ENCODE results near the gene RAMP1.

Gene RAMP1

DNA sequence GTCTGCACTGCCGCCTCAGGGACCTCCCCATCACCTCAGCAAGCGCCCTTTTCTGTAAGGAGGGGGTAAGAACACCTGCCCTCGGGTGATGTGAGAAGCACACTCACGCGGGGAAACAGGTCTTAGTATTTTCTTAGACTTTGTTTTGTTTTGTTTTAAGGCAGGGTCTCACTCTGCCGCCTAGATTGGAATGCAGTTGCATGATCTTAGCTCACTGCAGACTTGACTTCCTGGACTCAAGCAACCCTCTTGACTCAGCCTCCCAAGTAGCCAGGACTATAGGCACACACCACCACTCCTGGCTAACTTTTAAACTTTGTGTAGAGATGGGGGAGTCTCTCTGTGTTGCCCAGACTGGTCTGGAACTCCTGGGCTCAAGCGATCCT is 37.1 kb downstream of the RAMP1 start:
- no peak for DNase-seq

DNA sequence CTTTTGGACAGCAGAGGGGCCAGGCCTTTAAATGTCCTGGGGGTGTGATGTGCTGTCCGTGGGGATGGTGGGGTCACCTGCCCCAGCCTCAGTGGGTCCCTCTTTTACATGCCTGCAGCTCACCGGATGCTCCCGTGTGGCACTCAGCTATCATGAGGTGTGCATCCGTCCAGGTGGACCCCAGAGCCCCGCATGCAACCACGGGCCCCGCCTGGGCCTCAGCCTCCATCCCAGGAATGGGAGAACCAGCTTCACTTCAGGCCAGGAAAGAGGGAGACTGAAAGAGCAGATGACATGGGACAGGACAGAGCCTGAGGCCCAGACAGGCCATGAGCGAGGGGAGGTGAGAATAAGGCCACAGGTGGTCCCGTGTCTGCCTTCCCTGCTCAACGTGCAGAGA is 37.5 kb downstream of the RAMP1 start:
- DNase-seq = no peak

DNA sequence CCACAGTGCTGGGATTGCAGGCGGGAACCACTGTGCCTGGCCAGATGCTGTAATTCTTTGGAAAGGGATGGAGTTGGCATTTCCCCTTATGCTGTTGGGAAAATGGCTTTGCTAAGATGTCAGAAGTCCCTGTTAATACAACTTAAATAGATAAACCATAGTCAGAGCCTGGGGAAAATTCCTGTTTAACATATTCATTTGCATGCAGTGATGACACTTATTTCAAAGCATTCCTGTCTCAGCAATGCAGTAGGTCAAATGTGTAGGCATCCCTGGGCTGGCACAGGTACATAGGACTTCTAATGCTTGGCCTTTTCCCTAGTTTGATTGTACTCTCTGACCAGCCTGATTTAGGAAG is 38.6 kb downstream of the RAMP1 start:
- no peak for DNase-seq

DNA sequence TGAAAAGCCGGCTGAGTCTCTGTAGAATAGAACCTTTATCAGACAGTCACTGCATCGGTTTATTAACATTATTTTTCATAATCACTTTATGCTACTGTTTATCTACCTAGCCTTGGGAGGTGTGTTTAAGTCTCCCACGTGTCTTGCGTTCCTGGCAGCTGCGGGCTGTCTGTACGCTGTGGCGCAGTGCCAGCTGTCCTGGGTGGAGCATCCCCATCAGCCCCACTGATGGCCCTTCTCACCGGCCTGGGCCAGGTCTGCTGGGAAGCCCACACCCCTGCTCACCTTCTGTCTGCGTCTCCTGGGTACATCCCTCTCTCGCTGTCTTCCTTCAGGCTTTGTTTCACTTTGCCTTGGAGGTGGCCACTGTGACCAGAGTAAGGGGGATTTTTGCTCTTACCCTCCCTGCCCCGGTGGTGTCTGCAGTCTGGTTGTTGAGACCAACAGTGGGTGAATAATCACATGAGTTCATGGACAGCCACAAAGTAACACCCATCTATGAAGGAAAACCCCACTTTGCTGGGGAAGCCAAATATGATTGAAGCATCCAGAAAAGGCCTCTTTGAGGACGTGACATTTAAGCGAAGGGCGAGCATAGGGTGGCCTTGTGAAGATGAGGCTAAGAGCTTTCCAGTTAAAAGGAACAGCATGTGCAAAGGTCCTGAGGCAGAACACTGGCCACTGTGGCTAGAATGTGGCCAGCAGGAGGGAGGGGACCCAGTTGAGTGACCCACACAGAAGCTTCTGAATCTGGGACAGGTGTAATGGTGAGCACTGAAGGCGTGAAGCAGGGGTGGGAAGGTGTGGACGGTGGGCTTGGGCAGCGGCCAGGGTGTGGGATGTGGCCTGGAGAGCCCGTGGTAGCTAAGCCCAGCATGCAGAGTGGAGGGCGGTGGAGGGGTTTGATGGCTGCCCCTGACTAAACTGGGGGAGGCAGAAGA is 41.7 kb downstream of the RAMP1 start:
- no peak for DNase-seq

DNA sequence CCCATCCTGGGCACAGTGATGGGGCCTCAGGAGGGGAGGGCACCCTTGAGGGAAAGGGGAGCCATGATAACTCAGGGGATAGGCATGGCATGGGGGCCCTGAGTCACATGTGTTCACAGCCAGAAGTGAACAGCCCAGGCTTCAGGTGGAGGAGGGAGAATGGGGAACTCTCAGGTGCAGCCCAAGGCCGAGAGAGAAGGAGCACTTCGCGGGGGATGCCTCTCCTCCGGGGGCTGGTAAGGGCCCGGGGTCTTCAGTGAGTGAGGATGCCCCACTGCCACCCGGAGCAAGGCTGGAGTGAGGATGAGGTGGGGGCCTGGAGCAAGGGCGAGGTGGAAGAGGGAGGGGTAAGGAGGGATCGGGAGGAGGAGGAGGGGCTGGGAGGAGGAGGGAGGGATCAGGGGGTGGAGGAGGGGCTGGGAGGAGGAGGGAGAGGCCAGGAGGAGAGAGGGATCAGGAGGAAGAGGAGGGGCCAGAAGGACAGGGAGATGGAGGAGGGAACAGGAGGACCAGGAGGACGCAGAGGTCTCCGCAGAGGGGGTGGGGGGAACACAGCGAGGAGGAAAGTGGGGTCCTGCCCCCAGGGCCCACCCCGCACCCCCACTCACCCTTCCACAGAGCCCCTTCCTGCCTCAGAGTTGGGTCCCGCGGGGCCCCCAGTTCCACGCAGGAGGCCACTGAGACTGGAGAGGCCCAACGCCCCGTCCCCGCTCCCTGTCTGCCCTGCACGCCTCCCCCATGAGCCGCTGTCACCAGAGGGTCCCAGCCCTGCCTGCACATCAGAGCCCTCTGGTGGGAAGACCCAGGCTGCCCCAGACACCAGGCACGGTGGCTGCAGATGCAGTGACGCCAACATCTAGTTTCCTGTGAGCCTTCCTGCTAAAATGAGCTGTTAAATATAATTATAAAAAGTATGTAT is 42.8 kb downstream of the RAMP1 start:
- DNase-seq = no peak

DNA sequence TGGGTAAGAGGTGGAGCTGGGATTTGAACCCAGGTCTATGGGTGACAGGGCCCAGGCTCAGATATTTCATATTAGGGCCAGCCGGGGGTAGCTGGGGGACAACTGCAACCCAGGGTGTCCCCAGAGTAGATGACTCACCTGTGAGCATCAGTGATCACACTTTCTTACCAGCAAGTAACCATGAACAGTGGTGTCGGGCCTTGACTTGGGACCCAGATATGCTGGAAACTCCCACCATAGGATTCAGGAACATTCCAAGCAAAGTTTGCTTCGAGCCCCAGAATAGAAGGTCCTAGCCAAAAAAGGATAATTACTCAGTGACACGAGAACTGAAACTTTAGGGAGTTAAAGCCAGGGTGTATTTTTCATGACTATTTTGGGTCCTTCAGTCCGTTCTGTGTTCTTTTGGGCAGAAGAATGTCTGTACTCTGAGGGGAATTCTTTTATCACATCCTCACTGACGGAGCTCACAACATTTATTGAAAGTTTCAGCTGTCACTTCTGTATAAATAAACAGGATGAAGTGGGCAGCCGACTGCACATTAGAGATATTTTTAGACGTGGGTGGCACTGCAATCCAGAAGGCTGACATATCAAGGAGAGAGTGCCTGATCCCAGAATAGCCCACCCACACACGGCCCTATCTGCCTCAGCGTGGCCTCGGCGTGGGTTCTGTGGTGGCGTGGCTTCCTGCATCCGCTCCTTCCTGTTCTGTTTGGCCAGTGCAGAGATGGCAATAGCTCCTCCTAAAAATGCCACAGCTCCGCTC is 45.6 kb downstream of the RAMP1 start:
- no peak for DNase-seq

DNA sequence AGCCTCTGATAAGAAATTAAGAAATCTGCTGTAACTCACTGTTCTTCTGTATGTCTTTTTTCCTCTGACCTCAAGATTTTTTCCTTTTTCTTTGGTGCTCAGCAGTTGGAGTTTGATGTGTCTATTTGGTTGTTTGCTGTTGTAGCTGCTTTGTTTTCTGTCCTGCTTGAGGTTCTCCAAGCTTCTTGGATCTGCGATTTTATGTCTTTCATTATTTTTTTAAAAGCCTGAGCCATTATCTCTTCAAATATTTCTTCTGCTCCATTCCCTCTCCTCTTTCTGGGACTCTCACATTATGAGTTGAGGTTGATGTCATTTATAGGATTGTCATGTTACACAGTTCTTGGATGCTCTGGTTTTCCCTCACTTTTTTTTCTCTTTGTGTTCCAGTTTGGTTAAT is 47.7 kb downstream of the RAMP1 start:
- no peak for DNase-seq

DNA sequence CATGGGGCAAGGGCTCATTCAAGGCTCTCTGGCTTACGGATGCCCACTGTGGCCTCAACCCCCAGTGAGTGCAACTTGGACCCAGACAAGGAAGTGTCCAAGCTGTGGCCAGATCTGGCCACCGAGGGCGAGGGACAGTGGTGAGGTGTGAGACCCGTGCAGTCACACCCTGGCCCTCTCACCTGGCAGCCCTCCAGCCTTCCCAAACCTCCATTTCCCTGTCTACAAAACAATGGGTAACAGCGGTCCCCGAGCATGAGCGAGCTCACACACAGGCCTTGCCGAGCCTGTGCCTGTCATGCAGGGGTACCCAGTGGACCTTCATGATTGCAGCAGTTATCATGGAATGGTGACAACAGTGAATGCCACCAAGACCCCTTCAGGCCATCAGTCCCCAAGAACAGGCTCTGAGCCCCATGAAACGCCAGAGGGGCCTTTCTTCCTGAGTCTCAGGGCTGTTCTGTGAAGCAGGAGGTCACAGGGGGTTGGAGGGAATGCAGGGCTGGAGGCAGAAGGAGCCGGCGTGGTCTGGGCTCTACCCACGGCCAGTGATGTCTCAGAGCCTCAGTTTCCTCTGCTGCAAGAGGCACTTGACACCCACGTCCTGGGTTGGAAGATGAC is 49.8 kb downstream of the RAMP1 start:
- no peak for DNase-seq

DNA sequence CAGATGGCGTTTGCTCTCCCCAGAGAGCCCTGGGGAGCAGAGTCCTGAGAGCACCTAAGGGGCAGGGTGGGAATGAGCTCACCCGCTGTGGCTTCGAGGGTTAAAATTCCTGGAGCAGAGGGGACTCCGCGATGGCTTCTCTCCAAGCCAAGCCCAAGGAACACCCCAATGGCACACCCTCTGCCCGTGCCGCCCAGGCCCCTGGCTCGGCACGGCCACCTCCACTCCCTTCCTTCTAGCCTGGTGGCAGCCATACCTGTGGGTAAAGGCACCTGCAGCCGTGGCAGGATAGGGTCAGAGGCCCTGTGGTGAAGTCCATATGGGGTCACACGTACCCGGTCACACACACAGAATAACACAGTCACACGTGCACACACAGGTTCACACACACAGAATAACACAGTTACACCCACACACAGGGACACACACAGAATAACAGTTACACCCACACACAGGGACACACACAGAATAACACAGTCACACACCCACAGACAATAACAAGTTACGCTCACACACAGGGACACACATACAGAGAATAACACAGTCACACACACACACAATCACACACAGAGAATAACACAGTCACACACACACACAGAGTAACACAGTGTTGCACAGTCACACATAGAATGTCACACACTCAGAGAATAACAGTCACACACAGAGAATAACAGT is 50.5 kb downstream of the RAMP1 start:
- no peak for DNase-seq

DNA sequence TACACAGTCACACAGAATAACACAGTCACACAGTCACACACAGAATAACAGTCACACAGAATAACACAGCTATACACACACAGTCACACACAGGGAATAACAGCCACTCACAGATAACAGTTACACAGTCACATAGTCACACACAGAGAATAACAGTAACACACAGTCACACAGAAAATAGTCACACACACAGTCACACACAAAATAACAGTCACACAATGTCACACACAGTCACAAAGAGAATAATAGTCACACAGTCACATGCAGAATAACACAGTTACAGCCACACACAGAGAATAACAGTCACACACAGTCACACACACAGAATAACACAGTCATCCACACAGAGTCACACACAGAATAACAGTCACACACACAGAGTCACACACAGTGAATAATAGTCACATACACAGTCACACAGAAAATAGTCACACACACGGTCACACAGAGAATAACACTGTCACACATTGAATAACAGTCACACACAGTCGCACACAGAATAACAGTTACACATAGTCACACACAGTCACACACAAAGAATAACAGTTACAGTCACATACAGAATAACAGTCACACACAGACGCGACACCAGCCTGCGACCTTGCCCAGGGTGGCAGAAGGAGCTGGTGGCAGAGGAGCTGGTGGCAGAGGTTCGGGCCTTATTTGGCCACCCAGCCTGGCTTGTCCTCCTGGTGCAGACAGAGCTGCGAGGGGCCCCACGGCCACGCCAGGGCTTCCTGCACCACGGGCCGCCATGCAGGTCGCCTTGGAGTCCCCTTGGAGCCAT is 51.3 kb downstream of the RAMP1 start:
- no peak for DNase-seq

DNA sequence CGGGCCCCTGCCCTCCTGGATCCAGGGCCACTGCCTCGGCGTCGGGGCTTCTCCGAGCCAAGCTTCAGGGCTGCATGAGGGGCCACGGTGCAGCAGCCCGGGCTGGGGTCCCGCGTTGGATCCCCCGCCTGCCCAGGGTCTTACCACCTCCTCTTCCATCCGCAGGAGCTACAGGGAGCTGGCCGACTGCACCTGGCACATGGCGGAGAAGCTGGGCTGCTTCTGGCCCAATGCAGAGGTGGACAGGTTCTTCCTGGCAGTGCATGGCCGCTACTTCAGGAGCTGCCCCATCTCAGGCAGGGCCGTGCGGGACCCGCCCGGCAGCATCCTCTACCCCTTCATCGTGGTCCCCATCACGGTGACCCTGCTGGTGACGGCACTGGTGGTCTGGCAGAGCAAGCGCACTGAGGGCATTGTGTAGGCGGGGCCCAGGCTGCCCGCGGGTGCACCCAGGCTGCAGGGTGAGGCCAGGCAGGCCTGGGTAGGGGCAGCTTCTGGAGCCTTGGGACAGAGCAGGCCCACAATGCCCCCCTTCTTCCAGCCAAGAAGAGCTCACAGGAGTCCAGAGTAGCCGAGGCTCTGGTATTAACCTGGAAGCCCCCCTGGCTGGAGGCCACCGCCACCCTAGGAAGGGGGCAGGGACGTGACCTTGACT is 52.1 kb downstream of the RAMP1 start:
- DNase-seq = no peak

DNA sequence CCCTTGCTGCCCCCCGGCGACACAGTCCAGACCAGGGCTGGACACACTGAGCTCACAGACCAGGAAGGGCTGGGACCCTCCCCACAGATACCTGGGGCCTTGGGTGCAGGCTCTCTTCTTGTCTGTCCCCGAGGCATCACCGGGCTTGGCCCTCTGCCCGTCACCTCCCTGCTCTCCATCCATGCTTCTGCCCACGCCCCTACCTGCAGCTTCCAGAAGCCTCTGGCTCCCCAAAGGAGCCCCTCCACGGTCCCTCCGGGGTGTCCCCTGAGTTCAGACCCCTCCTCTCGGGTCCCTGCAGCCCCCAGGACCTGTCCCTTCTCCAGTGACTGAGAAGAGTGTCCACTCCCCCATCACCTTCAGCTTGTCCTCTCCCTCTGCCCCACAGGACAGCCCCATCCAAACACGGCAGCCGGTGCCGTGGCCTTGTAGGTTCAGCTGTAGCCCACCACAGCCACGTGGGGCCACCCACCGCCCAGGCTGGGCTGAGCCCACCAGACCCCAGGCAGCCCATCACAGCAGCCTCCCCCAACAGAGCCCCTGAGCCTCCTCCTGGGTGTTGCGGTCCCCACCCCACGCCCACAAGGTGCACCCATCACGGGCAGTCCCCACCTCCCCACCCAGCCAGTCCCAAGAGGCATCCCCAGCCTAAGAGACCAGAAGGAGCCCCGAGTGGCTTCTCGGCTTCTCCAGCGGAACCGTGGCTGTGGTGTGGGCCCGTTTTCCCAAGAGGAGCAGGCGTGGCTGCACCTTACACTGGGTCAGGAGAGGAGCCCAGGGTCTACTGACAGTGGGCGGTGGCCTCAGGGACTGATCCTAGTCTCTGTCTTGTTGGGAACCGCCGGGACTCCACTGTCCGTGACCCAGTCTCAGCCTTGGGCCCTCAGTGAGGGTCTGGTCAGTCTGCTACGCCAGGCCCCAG is 53.1 kb downstream of the RAMP1 start:
- DNase-seq = no peak

DNA sequence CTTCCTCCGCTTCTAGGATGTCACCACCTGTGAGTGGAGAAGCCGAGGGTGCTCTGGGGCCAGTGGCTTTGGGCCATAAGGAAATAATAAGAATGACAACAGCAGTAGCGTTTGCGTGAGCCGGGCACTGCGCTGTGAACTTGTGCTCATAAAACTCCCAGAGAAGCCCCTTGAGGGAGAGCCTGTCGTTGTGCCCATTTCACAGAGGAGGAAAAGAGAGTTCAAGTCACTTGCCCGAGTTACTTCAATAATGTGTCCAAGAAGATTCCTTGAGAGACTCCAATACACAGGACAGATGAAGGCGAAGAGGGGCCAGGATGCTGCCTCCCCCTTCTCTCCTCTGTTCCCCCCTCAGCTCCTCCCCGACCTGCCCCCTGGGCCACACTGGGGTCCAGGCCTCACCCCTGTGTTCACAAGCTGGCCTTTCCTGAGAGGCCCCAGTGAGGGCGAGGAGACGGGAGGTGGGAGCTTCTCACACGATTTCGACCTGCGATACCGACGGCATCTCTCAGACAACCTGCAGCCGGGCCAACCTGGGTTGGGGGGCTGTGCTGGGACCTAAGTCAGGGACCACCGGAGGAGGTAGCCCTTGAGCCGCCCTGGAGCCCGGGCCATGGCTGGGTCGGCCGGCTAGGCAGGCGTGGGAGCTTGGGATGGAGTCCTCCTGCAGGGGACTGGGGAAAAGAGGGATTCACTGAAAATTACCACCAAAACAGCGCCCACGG is 53.9 kb downstream of the RAMP1 start:
- DNase-seq = no peak

DNA sequence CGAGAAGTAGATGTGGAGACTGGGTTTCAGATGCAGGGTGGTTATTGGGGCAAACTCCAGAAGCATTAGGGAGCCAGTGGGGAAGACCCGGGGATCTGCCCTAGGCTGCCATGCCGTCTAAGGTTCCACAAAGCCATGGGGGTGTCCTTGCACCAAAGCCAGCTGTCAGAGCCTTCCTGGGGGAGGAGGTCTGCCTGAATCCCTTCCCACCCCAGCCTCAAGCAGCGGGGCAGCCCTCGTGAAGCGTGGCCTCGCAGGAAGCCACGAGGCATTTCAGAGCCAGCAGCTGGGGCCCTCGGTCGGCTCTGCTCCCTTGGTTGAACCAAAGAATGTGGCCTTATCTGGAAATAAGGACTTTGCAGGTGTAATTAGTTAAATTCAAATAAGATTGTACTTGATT is 56.2 kb downstream of the RAMP1 start:
- DNase-seq = no peak

DNA sequence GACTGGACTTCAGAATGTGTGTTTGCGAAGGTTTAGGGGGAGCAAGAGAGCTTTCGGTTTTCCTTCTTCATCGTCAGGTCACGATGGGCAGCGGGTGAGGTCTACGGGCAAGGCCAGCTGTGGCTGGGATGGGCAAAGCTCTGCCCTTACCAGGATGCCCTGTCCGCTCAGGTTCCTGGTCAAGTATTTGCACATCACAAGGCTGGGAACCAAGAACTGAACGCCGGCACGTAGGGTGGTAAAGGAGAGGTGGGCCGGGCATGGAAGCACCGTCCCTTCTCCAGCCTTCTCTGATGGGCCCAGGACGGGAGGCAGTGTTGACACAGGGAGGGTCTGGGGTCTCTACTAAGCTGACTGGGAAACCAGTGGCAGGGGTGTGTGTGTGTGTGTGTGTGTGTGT is 56.9 kb downstream of the RAMP1 start:
- DNase-seq = no peak

DNA sequence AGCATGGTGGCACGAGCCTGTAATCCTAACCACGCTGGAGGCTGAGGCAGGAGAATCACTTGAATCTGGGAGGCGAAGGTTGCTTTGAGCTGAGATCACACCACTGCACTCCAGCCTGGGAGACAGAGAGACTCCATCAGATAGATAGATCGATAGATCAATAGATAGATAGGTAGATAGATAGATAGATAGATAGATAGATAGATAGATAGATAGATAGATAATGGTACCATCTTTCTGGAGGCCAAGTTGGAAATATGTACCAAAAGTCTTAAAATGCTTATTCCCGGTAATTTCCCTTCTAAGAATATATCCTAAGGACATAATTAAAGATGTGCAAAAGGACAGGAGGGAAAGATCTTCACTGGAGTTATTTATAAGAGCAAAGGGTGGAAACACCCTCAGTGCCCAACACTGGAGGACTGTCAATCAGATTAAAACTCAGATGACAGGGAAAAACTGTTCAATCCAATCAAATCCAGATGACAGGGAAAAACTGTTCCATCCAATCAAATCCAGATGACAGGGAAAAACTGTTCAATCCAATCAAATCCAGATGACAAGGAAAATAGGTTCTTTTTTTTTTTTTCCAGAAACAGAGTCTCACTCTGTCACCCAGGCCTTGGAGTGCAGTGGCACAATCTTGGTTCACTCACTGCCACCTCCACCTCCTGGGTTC is 58.4 kb downstream of the RAMP1 start:
- no peak for DNase-seq

DNA sequence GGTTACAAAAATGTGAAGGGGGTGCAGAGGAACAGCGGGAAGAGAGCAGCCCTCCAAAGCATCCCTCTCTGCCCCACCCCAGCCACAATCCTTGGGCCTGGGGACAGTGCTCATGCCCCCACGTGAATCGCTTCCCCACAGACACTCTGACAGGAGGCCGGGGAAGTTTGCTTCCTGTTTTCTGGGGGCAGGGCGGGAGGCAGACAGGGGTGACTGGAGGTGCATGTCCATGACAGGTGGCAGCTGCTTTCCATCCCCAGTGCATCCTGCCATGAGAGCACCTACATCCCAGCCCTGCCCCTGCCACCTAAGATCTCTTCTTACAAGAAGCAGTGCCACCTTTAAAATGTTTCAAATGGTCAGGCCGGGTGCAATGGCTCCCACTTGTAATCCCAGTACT is 60.2 kb downstream of the RAMP1 start:
- no peak for DNase-seq

DNA sequence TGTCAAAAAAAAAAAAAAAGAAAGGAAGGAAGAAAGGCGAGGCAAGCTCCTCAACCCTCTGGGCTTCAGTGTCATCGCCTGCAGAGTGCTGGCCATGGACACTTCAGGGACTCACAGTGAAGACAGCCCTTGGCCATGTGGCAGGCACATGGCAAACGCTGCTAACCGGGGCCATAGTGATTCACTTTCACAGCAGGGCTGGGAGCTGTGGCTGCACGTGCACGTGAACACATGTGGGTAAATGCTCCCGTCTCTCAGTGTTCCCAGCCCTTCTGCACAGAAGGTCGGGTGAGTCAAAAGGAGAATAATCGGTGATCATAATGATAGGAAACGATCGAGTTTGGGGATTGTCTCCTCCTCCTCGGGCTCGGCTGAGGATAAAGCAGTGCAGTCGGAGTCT is 61.2 kb downstream of the RAMP1 start:
- no peak for DNase-seq

Data from activated naive CD4-positive, alpha-beta T cell (primary cell).